Muscle layer of colon (tissue), 2 donors: Measurements from ENCODE around the gene SDK2.

Experiments used
- H3K27ac ChIP-seq: one replicate; pipeline ENCODE4 v1.7.0; 2013; ENCODE audit warnings: low read depth, mild to moderate bottlenecking, low read length, moderate library complexity
- H3K27me3 ChIP-seq, 2 donors: one replicate each; pipeline ENCODE4 v1.7.0; 2013; ENCODE audit warnings: low read length in 2 of 2, mild to moderate bottlenecking in 2 of 2; ENCODE audit not compliant: insufficient read depth in 2 of 2, control insufficient read depth in 1 of 2
- H3K36me3 ChIP-seq: one replicate; pipeline ENCODE4 v1.7.0; 2013; ENCODE audit warnings: mild to moderate bottlenecking, low read length; ENCODE audit not compliant: insufficient read depth
- H3K4me1 ChIP-seq: one replicate; pipeline ENCODE4 v1.7.0; 2013; ENCODE audit warnings: mild to moderate bottlenecking, low read length; ENCODE audit not compliant: insufficient read depth
- H3K4me3 ChIP-seq, 2 donors: one replicate each; pipeline ENCODE4 v1.7.0; 2013; ENCODE audit warnings: low read length in 2 of 2, low read depth in 1 of 2, mild to moderate bottlenecking in 1 of 2, moderate library complexity in 1 of 2
- H3K9ac ChIP-seq: one replicate; pipeline ENCODE4 v1.7.0; 2013; ENCODE audit warnings: low read length
- H3K9me3 ChIP-seq: one replicate; pipeline ENCODE4 v1.7.0; 2013; ENCODE audit warnings: mild to moderate bottlenecking, low read length
- donor health status: abdominal sarcoma.
- donor health status: Adenocarcinoma of cecum.

The SDK2 gene

DNA sequence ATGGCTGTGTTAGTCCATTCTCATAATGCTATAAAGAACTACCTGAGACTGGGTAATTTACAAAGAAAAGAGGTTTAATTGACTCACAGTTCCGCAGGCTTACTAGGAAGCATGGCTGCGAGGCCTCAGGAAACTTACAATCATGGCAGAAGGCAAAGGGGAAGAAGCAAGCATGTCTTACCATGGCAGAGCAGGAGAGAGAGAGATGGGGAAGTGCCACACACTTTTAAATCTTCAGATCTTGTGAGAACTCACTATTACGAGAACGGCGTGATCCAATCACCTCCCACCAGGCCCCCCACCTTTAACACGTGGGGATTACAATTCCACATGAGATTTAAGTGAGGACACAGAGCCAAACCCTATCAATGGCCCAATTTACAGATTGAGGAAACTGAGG is 96.5 kb downstream of the SDK2 start:
- H3K27me3 ChIP-seq = peaks cover 0 to 5% of the 10 kb centered on the region in 2 donors
- H3K27ac ChIP-seq = no peak overlapping the region
- no peaks in the 10 kb centered on the region for H3K4me1 ChIP-seq
- no peaks in the 10 kb centered on the region for H3K9me3 ChIP-seq
- H3K9ac ChIP-seq = no peak overlapping the region
- H3K36me3 ChIP-seq = no peaks in the 10 kb centered on the region
- no peak overlapping the region for H3K4me3 ChIP-seq

DNA sequence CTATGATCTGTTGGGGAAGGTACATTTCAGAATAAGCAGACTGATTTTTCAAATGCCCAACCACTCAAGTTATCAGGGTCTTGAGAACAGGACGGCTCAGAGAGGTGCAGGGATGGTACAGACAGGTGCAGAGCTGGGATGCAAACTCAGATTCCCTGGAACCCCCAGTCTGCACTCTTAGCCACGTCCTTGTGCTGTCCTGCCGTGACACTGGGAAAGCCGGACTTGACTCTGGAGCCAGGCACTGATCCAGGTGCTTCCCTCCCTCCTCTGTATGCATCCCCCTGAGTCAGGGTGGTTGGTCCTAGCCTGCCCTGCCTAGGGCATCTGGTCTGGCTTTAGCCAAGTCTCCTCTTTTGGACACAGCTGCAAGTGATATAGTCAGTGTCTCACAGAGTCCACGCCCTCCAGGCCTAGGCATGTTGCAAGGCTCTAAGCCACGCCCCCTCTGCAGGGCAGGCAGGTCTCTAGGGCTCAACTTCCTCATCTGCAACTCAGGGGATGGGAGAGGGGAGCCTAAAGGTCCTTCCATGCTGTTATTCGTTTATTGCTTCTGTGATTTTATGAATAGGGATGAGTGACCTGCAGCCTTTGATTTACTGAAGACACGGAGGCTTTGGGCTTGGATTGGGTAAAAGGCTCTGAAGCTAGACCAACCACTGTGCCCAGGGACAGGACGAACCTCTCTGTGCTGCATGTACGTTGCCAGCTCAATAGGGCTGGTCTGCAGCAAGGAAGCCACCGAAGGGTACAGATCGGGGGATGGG is 97.3 kb downstream of the SDK2 start:
- Histone ChIP-seq H3K9ac (no peak overlapping the region), H3K9me3 (no peaks in the 10 kb centered on the region), H3K27me3 (peaks cover 0 to 5% of the 10 kb centered on the region in 2 donors), H3K4me3 (no peak overlapping the region), H3K36me3 (no peaks in the 10 kb centered on the region), H3K27ac (no peak overlapping the region), H3K4me1 (no peaks in the 10 kb centered on the region)

DNA sequence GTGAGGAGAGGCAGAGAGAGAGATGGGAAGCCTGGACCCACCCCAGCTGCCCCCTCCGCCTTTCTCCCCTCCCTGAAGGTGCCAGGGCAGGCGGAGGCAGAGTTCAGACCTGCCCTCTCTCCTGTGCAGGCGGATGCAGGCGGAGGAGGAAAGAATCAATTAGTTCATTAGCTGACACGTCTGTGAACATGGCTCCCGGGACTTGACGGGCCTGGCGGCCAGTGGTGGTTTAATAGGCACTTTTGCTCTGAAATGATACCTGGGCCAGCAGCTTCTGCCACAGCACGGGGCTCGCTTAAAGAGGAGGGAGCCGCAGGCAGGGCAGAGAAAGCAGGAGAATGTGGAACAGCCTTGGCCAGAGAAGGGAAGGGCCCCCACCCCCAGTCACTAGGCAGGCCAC is 98.1 kb downstream of the SDK2 start:
- Histone ChIP-seq H3K4me3 (no peak overlapping the region), H3K9ac (no peak overlapping the region), H3K4me1 (no peaks in the 10 kb centered on the region), H3K9me3 (no peaks in the 10 kb centered on the region), H3K27ac (no peak overlapping the region), H3K36me3 (no peaks in the 10 kb centered on the region), H3K27me3 (no peaks in the 10 kb centered on the region)

DNA sequence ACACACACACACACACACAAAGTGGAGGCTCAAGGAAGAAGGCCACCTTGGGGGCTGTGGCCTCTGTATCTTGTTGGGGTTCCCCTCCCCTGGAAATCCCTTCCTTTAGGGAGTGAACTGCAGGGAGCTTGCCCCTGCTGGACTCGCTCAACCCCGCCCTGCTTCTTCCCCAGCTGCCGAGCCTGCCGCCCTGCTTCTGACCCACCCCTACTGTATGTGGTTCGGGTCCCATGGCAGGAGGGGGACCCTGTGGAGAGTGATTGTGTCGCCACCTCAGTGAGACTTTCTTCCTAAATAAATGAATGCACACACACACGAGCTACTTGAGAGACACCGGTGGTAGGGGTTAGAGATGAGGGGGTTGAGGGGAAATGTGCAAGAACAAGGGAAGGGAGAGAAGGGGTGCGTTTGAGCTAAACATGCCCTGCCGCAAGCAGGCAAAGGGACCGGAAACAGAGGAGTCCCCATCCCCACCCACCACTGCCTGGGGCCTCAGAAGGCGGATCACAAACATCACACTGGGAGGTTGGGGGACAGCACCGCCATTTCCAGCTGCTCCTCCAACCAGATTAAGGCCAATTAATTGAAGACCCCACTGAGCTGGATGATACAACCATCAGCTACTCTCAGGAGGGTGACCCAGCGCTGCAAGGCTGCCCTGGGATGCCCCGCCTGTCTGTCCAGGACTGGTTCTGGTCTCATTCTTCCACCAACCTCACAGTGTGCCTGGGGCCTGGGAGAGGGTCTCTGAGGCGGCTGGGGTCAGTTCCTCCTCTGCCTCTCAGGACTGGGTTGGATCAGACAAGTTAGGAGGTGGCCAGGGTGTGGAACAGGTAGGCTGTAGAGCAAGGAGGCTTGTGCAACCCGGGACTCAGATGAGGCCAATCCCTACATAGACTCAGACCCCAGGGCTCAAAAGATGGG is 98.9 kb downstream of the SDK2 start:
- H3K9me3 ChIP-seq = no peaks in the 10 kb centered on the region
- H3K27ac ChIP-seq = no peak overlapping the region
- no peaks in the 10 kb centered on the region for H3K36me3 ChIP-seq
- H3K27me3 ChIP-seq = no peaks in the 10 kb centered on the region
- no peak overlapping the region for H3K4me3 ChIP-seq
- no peak overlapping the region for H3K9ac ChIP-seq
- no peaks in the 10 kb centered on the region for H3K4me1 ChIP-seq

DNA sequence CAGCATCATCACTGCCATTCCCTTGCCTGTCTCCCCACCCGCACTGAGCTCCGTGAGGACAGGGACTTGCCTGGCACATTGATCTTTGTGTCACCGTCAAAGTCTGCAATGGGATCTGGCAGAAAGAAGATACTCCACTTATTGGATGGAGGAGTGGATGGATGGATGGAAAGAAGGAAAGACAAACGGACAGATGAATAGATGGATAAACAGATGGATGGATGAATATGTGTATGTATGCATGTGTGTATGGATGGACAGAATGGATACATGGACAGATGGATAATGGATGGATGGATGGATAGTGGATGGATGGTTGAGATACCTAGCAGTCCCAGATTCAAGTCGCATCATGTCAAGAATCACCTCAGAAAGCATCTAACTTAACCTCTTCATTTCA is 99.9 kb downstream of the SDK2 start:
- Histone ChIP-seq H3K27me3 (no peaks in the 10 kb centered on the region), H3K9me3 (no peaks in the 10 kb centered on the region), H3K4me1 (no peaks in the 10 kb centered on the region), H3K36me3 (no peaks in the 10 kb centered on the region), H3K4me3 (no peak overlapping the region), H3K9ac (no peak overlapping the region), H3K27ac (no peak overlapping the region)

DNA sequence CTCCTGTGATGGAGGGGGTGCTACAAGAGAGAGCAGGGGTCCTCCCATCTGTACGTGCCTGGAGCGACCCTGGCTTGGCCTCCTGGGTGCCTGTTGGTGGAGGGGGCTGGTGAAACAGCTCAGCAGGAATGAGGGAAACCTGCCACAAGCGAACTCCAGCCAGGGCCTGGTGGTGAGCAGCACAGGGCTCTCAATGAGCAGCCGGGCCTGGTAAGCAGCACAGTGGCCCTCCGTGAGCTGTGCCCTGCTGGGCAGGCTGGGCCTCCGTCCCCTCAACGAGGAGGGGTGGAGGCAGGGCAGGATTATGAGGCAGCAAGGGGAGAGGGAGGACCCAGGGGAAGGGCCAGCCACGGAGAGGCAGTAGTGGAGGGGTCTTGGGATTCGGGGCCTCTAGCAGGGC is 101.9 kb downstream of the SDK2 start:
- Histone ChIP-seq H3K4me3 (no peak overlapping the region), H3K36me3 (no peaks in the 10 kb centered on the region)

DNA sequence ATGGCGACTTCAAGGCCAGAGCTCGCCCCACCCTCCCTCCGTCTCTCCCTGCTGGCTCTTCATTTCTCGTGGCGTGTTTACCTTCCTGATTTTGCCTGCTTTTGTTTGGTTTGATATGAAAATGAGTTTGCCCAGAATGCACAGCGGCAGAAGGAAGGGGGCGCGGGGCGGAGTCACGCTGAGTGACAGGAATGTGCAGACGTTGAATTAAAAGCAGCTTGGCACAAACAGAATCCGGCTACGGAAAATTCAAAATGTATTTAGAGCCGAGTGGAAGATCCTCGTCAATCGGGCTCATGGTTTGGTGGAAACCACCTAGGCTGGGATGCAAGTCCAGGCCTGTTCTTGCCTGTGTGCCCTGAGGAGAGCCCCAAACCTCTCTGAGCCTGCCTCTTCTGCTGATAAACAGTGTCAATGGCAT is 102.7 kb downstream of the SDK2 start:
- Histone ChIP-seq H3K4me3 (no peak overlapping the region), H3K27ac (no peak overlapping the region), H3K36me3 (no peaks in the 10 kb centered on the region), H3K27me3 (no peaks in the 10 kb centered on the region), H3K9ac (no peak overlapping the region), H3K9me3 (no peaks in the 10 kb centered on the region), H3K4me1 (no peaks in the 10 kb centered on the region)

More for the DNA sequence above, 101.9 kb downstream of the SDK2 start:
- no peaks in the 10 kb centered on the region for H3K9me3 ChIP-seq
- no peaks in the 10 kb centered on the region for H3K4me1 ChIP-seq
- no peaks in the 10 kb centered on the region for H3K27me3 ChIP-seq
- H3K9ac ChIP-seq = no peak overlapping the region
- no peak overlapping the region for H3K27ac ChIP-seq

DNA sequence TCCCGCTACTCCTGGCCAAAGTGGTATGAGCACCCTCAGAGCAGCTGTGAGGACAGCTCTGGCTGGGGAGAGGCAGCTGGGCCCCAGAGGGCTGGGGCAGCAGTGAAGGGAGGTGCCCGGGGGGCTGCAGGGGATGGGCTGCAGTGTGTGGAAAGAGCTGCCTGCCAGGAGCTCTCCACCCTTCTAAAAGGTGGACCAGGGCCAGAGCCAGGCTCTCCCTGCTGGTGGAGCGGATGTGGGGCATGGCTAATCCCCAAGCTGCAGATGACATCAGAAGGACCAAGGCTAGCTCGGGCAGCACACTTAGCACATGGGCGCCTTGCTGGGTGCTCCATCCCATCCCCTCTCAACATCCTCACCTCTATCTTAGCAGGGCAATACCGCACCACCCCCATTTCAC is 103.1 kb downstream of the SDK2 start:
- H3K9me3 ChIP-seq = no peaks in the 10 kb centered on the region
- no peak overlapping the region for H3K27ac ChIP-seq
- no peaks in the 10 kb centered on the region for H3K27me3 ChIP-seq
- no peak overlapping the region for H3K4me3 ChIP-seq
- H3K4me1 ChIP-seq = no peaks in the 10 kb centered on the region
- no peaks in the 10 kb centered on the region for H3K36me3 ChIP-seq
- no peak overlapping the region for H3K9ac ChIP-seq

DNA sequence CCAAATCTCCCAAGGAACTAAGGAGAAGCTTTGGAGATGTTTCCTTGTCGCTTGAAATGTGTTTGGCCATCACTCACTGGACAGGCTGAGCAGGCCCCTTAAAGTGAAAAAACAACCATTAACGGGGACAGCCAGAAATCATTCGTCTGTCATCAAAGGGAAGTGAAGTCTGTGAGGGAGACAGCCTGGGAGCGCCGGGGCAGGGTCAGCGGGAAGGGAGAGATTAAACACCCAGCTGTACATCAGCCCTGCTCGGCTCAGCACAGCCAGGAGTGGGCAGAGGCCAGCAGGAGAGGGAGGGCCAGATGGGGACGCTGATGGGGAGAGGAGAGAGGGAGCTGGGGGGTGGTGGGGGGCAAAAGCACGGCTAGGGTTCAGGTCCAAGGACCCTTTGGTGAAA is 105.1 kb downstream of the SDK2 start:
- Histone ChIP-seq H3K27me3 (no peaks in the 10 kb centered on the region), H3K4me3 (no peak overlapping the region), H3K4me1 (no peaks in the 10 kb centered on the region), H3K36me3 (no peaks in the 10 kb centered on the region), H3K27ac (no peak overlapping the region), H3K9me3 (no peaks in the 10 kb centered on the region), H3K9ac (no peak overlapping the region)

DNA sequence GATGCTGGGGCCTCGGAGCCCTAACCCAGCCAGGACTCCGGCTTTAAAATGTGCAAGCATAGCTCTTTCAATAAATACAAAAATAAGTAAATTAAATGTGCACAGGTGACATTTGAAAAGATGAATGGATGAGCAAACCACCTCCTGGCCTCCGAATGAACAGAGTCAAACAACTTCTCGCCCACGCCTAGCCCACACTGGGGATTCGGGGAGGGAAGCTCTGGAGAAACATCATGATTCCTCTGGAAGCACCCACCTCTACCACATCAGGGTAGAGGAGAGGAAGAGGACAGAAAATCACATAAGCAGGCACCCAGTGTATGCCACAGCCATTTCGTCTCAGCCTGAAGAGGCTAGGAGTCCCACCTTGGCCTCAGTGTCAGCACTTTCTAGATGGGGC is 105.8 kb downstream of the SDK2 start:
- Histone ChIP-seq H3K27me3 (no peaks in the 10 kb centered on the region), H3K36me3 (no peaks in the 10 kb centered on the region), H3K27ac (no peak overlapping the region), H3K4me1 (no peaks in the 10 kb centered on the region), H3K9ac (no peak overlapping the region), H3K9me3 (no peaks in the 10 kb centered on the region), H3K4me3 (no peak overlapping the region)

DNA sequence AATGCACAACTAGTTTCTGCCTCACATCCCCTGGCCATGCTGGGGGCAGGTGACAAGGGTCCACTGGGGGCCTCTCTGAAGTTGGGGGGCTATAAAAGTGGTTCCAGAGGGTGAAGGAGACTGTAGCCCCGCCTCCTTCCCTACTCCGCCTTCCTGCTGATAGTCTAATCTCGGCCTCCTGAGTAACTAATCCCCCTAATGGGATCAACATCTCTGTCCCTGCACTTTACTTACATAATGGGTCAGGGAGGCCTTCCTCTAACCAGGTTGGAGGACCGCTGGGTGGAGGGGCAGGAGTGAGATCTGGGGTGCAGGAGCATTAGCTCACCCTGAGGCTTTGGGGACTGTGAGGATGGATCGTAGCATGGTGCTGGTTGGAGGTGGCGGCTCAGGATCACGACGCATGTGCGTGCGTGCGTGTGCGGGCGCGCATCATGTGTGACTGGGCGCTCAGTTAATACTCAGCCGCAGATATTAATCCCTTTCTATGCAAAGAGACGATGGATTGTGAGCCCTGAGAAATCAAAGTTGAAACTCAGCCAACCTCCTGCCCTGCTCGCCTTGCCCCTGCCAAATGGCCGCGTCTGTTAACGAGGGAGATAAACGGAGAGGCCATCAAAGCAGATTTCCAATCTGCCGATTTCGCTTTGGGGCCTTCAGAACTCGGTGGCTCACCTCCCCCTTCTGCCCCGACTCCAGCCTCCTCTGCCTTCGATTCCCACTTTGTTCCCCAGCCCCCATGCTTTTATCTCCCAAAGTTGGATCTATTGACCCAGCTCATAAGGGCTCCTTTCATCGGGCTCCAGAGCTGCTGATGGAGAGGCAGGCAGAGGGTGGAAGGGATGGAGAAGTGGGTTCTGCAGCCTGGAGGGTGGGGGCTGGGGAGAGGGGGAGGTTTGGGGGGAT is 107.3 kb downstream of the SDK2 start:
- Histone ChIP-seq H3K4me1 (no peaks in the 10 kb centered on the region), H3K4me3 (no peak overlapping the region), H3K27me3 (no peaks in the 10 kb centered on the region), H3K9ac (no peak overlapping the region), H3K9me3 (no peaks in the 10 kb centered on the region), H3K36me3 (no peaks in the 10 kb centered on the region), H3K27ac (no peak overlapping the region)
